ENCODE results near the gene BCKDHB.
A peak's percentile ranks its signal among the peaks of the same experiment; 100 is the strongest.
"Not testable (repeated sequence)": the region's sequence is repeated elsewhere in the genome, so short reads cannot be mapped to it uniquely, and the experiment has no call there.

BCKDHB gene

DNA sequence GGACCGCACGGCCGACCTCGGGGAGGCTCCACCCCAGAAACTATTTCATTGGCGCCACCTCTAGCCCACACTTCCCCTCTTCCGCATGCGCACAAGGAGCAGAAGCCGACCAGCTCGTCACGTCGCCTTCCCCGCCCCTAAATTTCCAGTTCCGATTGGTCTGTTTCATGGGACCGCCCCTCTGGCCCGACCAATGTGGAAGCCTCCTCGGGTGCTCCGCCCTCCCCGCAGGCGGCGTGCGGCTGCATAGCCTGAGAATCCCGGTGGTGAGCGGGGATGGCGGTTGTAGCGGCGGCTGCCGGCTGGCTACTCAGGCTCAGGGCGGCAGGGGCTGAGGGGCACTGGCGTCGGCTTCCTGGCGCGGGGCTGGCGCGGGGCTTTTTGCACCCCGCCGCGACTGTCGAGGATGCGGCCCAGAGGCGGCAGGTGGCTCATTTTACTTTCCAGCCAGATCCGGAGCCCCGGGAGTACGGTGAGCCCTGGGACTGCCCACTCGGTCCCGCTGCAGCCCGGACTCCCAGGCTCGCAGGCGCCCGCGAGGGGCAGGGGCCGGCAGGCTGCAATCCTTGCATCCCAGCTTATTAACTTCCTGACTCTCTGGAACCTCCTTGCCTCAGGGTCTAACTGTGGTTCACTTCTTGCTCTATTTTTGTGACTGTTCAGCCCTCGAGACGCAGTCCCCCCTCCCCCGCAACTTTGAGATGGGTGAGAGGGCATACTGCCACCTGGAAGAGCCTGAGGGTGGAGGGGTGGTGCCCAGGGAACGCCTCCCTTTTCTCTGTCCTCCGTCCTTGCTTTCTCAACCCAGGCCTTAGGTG is at the start of gene BCKDHB:
TSS of gene BCKDHB (plus strand) at position 254 of the 818 bp plus-strand sequence. CDS start at position 277, 23 bp downstream.
- Histone ChIP-seq H3K36me3 (ENCODE audit: control insufficient read depth, insufficient read depth, low read length, severe bottlenecking) (no peaks in the 10 kb centered on the region), H3K9me3 (ENCODE audit: control insufficient read depth, low read length) (no peaks in the 10 kb centered on the region), H3K27me3 (replicated peaks; ENCODE audit: control insufficient read depth, insufficient read depth, low read length) (no peaks in the 10 kb centered on the region), H3K4me3 (ENCODE audit: low read length) (peak within 1 kb of the TSS; percentile 96), H3K9ac (ENCODE audit: low read length) (peak within 1 kb of the TSS; percentile 92), H3K4me1 (ENCODE audit: control insufficient read depth, insufficient read depth, low read length) (peaks cover 16% of the 10 kb centered on the region)
- DNase-seq (ENCODE audit: low read depth): peak; percentile 100

DNA sequence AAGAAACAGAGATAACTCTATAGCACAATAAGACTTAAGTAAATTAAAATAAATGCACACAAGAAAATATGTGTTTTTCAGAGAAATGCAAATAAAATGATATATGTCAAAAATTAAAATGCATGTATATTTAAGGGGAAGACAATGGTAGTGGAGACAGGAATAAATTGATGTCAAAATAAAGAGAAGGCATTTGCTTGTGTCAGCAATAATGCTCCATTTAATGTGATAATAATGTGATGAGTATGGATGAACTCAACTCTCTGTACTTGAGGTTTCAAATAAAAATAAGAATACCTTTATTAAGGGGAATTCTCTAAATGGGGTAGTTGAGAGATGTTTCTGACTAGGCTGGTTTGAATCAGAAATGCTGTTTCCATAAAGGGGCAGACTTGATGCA is 45.7 kb upstream of the BCKDHB start:
- no peaks in the 10 kb centered on the region for H3K9me3 ChIP-seq (ENCODE audit: control insufficient read depth, low read length)
- no peak overlapping the region for H3K9ac ChIP-seq (ENCODE audit: low read length)
- no peak overlapping the region for H3K4me3 ChIP-seq (ENCODE audit: low read length)
- no peaks in the 10 kb centered on the region for H3K4me1 ChIP-seq (ENCODE audit: control insufficient read depth, insufficient read depth, low read length)
- H3K27me3 ChIP-seq (replicated peaks; ENCODE audit: control insufficient read depth, insufficient read depth, low read length): no peaks in the 10 kb centered on the region
- DNase-seq (ENCODE audit: low read depth): no peak
- no peaks in the 10 kb centered on the region for H3K36me3 ChIP-seq (ENCODE audit: control insufficient read depth, insufficient read depth, low read length, severe bottlenecking)

DNA sequence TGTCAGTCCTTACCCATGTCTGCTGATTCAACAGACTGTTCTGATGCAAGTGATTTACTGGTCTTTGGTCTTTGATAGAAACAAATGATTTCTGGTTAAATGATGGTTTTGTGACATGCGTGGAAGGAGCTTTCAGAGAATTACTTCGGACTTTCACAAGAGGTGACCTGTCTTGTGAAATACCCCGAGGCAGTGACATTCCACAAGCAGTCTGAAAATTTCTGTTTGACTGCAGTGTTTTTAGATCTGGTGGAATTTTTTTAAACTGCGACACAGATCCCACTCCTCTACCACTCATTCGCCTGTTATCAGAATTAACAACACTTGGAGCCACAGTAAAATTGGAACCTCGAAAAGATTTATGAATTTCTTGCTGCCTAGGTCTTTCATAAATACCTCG is 38.3 kb upstream of the BCKDHB start:
- not testable (repeated sequence) for H3K36me3 ChIP-seq (ENCODE audit: control insufficient read depth, insufficient read depth, low read length, severe bottlenecking); H3K27me3 ChIP-seq (replicated peaks; ENCODE audit: control insufficient read depth, insufficient read depth, low read length); H3K9ac ChIP-seq (ENCODE audit: low read length); H3K4me1 ChIP-seq (ENCODE audit: control insufficient read depth, insufficient read depth, low read length); H3K4me3 ChIP-seq (ENCODE audit: low read length)
- DNase-seq (ENCODE audit: low read depth): peak; percentile 15
- H3K9me3 ChIP-seq (ENCODE audit: control insufficient read depth, low read length): peaks cover 12% of the 10 kb centered on the region

DNA sequence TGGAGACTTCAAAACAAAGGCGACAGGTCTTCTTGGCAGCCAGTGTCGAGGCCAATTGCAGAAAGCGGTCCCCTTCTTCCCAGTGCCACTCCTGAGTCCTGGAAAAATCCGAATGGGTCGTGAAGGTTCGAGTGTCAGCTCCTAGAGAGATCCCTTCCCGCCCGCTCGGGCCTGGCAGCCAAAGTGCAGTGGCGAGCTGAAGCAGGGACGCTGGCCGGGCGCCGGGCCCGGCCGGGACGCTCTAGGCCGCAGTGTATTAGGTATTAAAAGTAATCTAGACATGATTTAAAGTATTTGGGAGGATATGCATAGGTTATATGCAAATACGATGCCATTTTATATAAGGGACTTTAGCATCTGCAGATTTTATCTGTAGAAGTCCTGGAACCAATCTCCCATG is 36.0 kb upstream of the BCKDHB start:
- not testable (repeated sequence) for H3K36me3 ChIP-seq (ENCODE audit: control insufficient read depth, insufficient read depth, low read length, severe bottlenecking); H3K4me3 ChIP-seq (ENCODE audit: low read length); H3K27me3 ChIP-seq (replicated peaks; ENCODE audit: control insufficient read depth, insufficient read depth, low read length); H3K9ac ChIP-seq (ENCODE audit: low read length); H3K4me1 ChIP-seq (ENCODE audit: control insufficient read depth, insufficient read depth, low read length); DNase-seq (ENCODE audit: low read depth)
- peaks cover 27% of the 10 kb centered on the region for H3K9me3 ChIP-seq (ENCODE audit: control insufficient read depth, low read length)

DNA sequence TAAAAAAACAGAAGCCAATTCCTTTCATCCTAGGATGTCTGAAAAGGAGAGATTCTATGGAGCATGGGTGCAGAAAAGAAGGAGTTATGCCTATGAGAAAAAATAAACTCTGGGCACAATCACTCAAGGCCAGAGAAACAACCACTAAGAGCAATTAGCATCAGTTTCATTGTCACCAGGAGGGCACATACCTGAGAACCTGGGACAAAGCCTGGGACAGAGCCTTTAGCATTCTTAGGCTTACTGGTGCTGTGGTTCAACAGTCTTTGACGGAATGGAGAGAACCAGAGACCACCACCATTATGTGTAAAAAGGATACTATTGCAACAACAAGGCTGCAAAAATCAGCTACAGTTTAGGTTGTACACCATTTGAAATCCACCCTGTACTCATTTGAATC is 29.4 kb upstream of the BCKDHB start:
- no peak for DNase-seq (ENCODE audit: low read depth)

DNA sequence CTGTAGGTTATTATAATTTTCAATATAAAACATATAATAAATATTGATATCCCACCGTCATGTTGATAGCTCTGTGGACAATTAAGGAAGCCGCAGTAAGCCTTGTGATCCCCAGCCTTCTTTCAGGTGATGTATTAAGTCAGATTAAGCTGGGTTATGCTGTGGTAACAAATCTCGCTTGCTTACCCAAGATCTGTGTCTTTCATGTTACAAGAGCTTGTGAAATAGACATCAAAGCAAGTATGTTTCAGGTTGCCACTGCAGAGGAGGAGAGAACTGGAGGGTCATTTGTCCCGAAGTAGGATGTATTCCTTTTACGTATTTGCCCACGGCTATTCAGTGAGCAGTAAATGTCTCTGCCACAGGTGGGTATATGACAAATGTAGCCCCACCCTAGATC is 17.8 kb upstream of the BCKDHB start:
- Histone ChIP-seq H3K9ac (ENCODE audit: low read length) (no peak overlapping the region), H3K36me3 (ENCODE audit: control insufficient read depth, insufficient read depth, low read length, severe bottlenecking) (no peaks in the 10 kb centered on the region), H3K9me3 (ENCODE audit: control insufficient read depth, low read length) (no peaks in the 10 kb centered on the region), H3K27me3 (replicated peaks; ENCODE audit: control insufficient read depth, insufficient read depth, low read length) (no peaks in the 10 kb centered on the region), H3K4me1 (ENCODE audit: control insufficient read depth, insufficient read depth, low read length) (peaks cover 3% of the 10 kb centered on the region), H3K4me3 (ENCODE audit: low read length) (no peak overlapping the region)
- DNase-seq (ENCODE audit: low read depth): no peak

More for the DNA sequence above, 29.4 kb upstream of the BCKDHB start:
- no peaks in the 10 kb centered on the region for H3K36me3 ChIP-seq (ENCODE audit: control insufficient read depth, insufficient read depth, low read length, severe bottlenecking)
- peaks cover 8% of the 10 kb centered on the region for H3K27me3 ChIP-seq (replicated peaks; ENCODE audit: control insufficient read depth, insufficient read depth, low read length)
- H3K9me3 ChIP-seq (ENCODE audit: control insufficient read depth, low read length): peaks cover 29% of the 10 kb centered on the region
- H3K9ac ChIP-seq (ENCODE audit: low read length): no peak overlapping the region
- no peak overlapping the region for H3K4me3 ChIP-seq (ENCODE audit: low read length)
- no peaks in the 10 kb centered on the region for H3K4me1 ChIP-seq (ENCODE audit: control insufficient read depth, insufficient read depth, low read length)

DNA sequence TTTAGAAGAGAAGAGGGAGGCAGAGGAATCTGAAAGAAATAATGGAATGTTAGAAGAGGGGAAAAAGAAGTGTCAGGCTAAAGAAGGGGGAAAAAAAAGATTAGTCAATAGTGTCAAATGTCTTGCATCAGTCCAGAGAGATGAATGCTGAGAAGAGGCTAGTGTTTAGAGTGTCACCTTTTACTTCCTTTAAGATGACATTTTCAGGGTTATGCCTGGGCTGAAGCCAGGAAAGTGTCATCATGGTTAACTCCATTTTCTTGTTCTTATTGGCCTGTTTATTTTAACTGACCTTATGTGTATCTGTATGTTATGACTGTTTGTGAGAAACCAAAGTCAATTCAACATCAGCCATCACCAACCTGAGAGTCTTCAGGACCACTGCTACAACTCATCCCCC is 15.0 kb upstream of the BCKDHB start:
- Histone ChIP-seq H3K4me3 (ENCODE audit: low read length) (no peak overlapping the region), H3K36me3 (ENCODE audit: control insufficient read depth, insufficient read depth, low read length, severe bottlenecking) (no peaks in the 10 kb centered on the region)
- no peak for DNase-seq (ENCODE audit: low read depth)

DNA sequence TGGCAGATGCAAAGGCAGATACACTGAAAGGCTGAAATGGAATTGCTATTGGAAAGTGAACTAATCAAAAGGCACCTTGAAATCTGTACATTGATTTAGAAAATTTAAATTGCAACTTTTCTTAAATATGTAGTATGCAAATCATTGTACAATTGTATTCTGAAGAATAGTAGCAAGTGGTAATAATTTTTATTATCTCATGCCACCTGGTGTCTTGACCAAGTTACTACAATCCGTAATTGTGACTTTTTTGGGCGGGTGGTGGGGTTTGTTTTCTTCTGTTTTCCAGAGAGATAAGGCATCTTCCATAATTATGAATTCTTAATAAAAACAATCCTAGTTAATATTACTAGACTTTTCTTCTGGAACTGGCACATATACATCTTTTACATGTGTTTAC is 12.5 kb upstream of the BCKDHB start:
- Histone ChIP-seq H3K9me3 (ENCODE audit: control insufficient read depth, low read length) (no peaks in the 10 kb centered on the region), H3K9ac (ENCODE audit: low read length) (no peak overlapping the region), H3K4me1 (ENCODE audit: control insufficient read depth, insufficient read depth, low read length) (peaks cover 3% of the 10 kb centered on the region), H3K4me3 (ENCODE audit: low read length) (no peak overlapping the region), H3K27me3 (replicated peaks; ENCODE audit: control insufficient read depth, insufficient read depth, low read length) (no peaks in the 10 kb centered on the region), H3K36me3 (ENCODE audit: control insufficient read depth, insufficient read depth, low read length, severe bottlenecking) (no peaks in the 10 kb centered on the region)
- peak; percentile 72 for DNase-seq (ENCODE audit: low read depth)

More for the DNA sequence above, 15.0 kb upstream of the BCKDHB start:
- Histone ChIP-seq H3K4me1 (ENCODE audit: control insufficient read depth, insufficient read depth, low read length) (peaks cover 3% of the 10 kb centered on the region), H3K9me3 (ENCODE audit: control insufficient read depth, low read length) (no peaks in the 10 kb centered on the region), H3K27me3 (replicated peaks; ENCODE audit: control insufficient read depth, insufficient read depth, low read length) (no peaks in the 10 kb centered on the region), H3K9ac (ENCODE audit: low read length) (no peak overlapping the region)

DNA sequence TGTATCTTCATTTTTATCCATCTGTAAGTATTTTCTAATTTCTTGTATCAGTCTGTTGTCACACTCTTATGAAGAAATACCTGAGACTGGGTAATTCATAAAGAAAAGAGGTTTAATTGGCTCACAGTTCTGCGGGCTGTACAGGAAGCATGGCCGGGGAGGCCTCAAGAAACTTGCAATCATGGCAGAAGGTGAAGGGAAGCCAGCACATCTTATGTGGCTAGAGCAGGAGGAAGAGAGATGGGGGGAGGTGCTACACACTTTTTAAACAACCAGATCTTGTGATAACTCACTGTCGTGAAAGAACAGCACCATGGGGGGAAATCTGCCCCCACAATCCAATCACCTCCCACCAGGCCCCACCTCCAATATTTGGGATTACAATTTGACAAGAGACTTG is 10.9 kb upstream of the BCKDHB start:
- no peaks in the 10 kb centered on the region for H3K9me3 ChIP-seq (ENCODE audit: control insufficient read depth, low read length)
- H3K4me3 ChIP-seq (ENCODE audit: low read length): no peak overlapping the region
- peaks cover 3% of the 10 kb centered on the region for H3K4me1 ChIP-seq (ENCODE audit: control insufficient read depth, insufficient read depth, low read length)
- H3K36me3 ChIP-seq (ENCODE audit: control insufficient read depth, insufficient read depth, low read length, severe bottlenecking): no peaks in the 10 kb centered on the region
- H3K27me3 ChIP-seq (replicated peaks; ENCODE audit: control insufficient read depth, insufficient read depth, low read length): no peaks in the 10 kb centered on the region
- no peak overlapping the region for H3K9ac ChIP-seq (ENCODE audit: low read length)
- DNase-seq (ENCODE audit: low read depth): no peak

DNA sequence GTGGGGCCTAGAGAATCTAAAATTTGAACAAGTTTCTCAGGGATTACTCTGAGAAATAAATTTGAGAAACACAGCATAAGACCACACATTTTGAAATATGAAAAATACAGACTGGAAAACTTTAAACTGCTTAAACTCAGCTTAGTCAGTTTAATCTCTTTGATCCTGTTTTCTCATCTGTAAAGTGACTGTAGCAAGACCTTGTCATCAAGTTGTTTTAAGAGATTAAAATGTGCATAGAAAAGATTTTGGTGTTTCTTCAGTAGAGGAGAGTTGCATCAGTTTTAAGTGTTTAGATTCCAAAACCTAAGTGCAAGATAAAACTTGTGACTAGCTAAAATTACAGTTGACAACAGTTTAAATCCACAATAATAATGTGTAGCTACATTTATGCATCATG is 8.1 kb upstream of the BCKDHB start:
- no peaks in the 10 kb centered on the region for H3K27me3 ChIP-seq (replicated peaks; ENCODE audit: control insufficient read depth, insufficient read depth, low read length)
- DNase-seq (ENCODE audit: low read depth): no peak
- H3K9ac ChIP-seq (ENCODE audit: low read length): no peak overlapping the region
- H3K4me1 ChIP-seq (ENCODE audit: control insufficient read depth, insufficient read depth, low read length): no peaks in the 10 kb centered on the region
- no peaks in the 10 kb centered on the region for H3K9me3 ChIP-seq (ENCODE audit: control insufficient read depth, low read length)
- H3K36me3 ChIP-seq (ENCODE audit: control insufficient read depth, insufficient read depth, low read length, severe bottlenecking): no peaks in the 10 kb centered on the region
- H3K4me3 ChIP-seq (ENCODE audit: low read length): no peak overlapping the region

DNA sequence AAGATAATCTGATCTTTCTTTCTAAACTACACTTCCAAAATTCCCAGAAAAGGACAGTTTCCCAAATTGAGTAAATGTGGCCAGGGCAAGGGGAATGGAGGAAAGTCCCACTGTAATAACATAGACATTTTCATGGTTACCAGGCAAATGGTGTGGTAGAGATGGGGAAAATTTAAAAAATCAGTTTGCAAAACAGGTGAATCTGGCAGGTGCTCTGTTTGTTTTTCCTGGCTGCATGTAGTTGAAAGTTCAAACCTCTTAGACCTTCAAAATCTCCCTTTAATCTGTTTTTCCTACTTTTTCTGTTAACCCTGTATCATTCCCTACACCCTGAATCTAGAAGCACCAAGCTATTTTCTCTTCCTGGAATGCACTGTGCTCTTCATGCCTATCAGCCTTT is 2.0 kb upstream of the BCKDHB start:
- H3K4me1 ChIP-seq (ENCODE audit: control insufficient read depth, insufficient read depth, low read length): peaks cover 16% of the 10 kb centered on the region
- no peaks in the 10 kb centered on the region for H3K36me3 ChIP-seq (ENCODE audit: control insufficient read depth, insufficient read depth, low read length, severe bottlenecking)
- no peaks in the 10 kb centered on the region for H3K9me3 ChIP-seq (ENCODE audit: control insufficient read depth, low read length)
- no peak overlapping the region for H3K9ac ChIP-seq (ENCODE audit: low read length)
- H3K27me3 ChIP-seq (replicated peaks; ENCODE audit: control insufficient read depth, insufficient read depth, low read length): no peaks in the 10 kb centered on the region
- no peak overlapping the region for H3K4me3 ChIP-seq (ENCODE audit: low read length)
- no peak for DNase-seq (ENCODE audit: low read depth)

DNA sequence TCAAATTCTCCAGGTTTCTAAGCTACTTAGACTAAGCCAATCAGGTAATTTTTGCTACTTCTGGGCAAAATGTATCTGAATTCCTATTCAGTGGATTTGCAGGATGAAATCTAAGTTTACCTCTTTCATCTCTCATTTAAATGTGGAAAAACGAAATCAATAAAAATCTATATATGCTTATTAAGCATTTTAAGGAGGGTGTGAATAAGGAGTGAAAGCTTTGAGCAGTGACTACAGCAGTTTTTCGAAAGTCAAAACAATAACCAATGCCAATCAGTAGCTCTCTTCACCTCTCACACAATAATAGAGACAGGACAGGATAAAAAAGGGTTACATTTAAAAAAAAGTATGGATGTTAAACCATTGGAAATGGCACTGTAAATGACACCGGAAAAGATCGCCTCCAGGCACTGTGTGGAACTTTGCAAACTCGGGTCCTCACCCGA is 476 bp upstream of the BCKDHB start:
- no peaks in the 10 kb centered on the region for H3K27me3 ChIP-seq (replicated peaks; ENCODE audit: control insufficient read depth, insufficient read depth, low read length)
- H3K36me3 ChIP-seq (ENCODE audit: control insufficient read depth, insufficient read depth, low read length, severe bottlenecking): no peaks in the 10 kb centered on the region
- H3K4me1 ChIP-seq (ENCODE audit: control insufficient read depth, insufficient read depth, low read length): peaks cover 16% of the 10 kb centered on the region
- DNase-seq (ENCODE audit: low read depth): no peak
- peak overlapping the region; percentile 92 for H3K9ac ChIP-seq (ENCODE audit: low read length)
- H3K4me3 ChIP-seq (ENCODE audit: low read length): peak overlapping the region; percentile 96
- no peaks in the 10 kb centered on the region for H3K9me3 ChIP-seq (ENCODE audit: control insufficient read depth, low read length)

Measured in adipocyte (in vitro differentiated cells).